ENCODE data around the gene SPATS2. TPM values are rescaled to one million over a fixed set of nuclear protein-coding genes. Genes with fewer than 3 reads are reported as not detected.

Gene SPATS2
- total RNA-seq, 1 experiment from 2014 or later: 74.2 TPM

DNA sequence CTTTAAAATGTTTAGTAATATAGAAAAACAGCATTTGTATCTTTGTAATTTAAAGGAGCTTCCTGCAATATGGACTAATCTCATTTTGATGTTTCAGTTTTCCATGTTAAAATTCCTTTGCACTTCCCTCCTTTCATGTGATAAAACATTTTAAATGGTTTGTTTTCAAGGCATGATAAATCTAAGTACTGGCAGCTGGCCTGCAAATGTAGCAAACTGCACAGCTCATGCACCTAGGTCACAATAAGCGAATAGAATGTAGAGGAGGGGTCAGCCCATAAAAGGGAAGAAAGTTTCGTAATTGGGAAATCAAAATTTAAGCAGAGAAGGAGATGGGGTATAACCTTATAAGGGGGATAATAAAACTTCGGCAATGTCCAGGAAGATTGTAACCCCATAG lies 91.6 kb downstream of the SPATS2 start:
- H3K4me2 ChIP-seq (ENCODE audit: low read length): no peak overlapping the region
- TF ChIP-seq, protein P1, sequence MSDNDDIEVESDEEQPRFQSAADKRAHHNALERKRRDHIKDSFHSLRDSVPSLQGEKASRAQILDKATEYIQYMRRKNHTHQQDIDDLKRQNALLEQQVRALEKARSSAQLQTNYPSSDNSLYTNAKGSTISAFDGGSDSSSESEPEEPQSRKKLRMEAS (IDR thresholded peaks at IDR 0.05): no peak
- no peak for TF ChIP-seq EZH2phosphoT487 (IDR thresholded peaks at IDR 0.05; ENCODE audit: borderline replicate concordance)
- no peak for TF ChIP-seq EZH2 (IDR thresholded peaks at IDR 0.05)
- no peak for TF ChIP-seq CEBPB (IDR thresholded peaks at IDR 0.05; ENCODE audit: low read depth)
- TF ChIP-seq, protein P2, sequence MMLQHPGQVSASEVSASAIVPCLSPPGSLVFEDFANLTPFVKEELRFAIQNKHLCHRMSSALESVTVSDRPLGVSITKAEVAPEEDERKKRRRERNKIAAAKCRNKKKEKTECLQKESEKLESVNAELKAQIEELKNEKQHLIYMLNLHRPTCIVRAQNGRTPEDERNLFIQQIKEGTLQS (IDR thresholded peaks at IDR 0.05): no peak
- no peak for TF ChIP-seq RAD21 (IDR thresholded peaks at IDR 0.05; ENCODE audit: low read depth)
- TF ChIP-seq SIN3A (IDR thresholded peaks at IDR 0.05; ENCODE audit: low read depth): no peak
- TF ChIP-seq, protein P3, sequence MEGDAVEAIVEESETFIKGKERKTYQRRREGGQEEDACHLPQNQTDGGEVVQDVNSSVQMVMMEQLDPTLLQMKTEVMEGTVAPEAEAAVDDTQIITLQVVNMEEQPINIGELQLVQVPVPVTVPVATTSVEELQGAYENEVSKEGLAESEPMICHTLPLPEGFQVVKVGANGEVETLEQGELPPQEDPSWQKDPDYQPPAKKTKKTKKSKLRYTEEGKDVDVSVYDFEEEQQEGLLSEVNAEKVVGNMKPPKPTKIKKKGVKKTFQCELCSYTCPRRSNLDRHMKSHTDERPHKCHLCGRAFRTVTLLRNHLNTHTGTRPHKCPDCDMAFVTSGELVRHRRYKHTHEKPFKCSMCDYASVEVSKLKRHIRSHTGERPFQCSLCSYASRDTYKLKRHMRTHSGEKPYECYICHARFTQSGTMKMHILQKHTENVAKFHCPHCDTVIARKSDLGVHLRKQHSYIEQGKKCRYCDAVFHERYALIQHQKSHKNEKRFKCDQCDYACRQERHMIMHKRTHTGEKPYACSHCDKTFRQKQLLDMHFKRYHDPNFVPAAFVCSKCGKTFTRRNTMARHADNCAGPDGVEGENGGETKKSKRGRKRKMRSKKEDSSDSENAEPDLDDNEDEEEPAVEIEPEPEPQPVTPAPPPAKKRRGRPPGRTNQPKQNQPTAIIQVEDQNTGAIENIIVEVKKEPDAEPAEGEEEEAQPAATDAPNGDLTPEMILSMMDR (IDR thresholded peaks at IDR 0.05 in 2 of 3, conservative IDR thresholded peaks at IDR 0.05 in 1 of 3; ENCODE audit: borderline replicate concordance in 1 of 3, insufficient read depth in 1 of 3, low read depth in 2 of 3, low read length in 2 of 3): no peak
- TF ChIP-seq, protein P4, sequence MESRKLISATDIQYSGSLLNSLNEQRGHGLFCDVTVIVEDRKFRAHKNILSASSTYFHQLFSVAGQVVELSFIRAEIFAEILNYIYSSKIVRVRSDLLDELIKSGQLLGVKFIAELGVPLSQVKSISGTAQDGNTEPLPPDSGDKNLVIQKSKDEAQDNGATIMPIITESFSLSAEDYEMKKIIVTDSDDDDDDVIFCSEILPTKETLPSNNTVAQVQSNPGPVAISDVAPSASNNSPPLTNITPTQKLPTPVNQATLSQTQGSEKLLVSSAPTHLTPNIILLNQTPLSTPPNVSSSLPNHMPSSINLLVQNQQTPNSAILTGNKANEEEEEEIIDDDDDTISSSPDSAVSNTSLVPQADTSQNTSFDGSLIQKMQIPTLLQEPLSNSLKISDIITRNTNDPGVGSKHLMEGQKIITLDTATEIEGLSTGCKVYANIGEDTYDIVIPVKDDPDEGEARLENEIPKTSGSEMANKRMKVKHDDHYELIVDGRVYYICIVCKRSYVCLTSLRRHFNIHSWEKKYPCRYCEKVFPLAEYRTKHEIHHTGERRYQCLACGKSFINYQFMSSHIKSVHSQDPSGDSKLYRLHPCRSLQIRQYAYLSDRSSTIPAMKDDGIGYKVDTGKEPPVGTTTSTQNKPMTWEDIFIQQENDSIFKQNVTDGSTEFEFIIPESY (IDR thresholded peaks at IDR 0.05; ENCODE audit: extremely low read depth, insufficient replicate concordance, low read length): no peak
- H3K79me2 ChIP-seq (ENCODE audit: insufficient read depth, low read length): peaks cover 51% of the 10 kb centered on the region
- H3K27me3 ChIP-seq (ENCODE audit: insufficient read depth, low read length): no peaks in the 10 kb centered on the region
- no peak overlapping the region for H2AFZ ChIP-seq (ENCODE audit: low read depth, low read length, poor library complexity, severe bottlenecking)
- no TSS peak for BruUV-seq (replicated peaks)
- intact Hi-C loops (cut with micrococcal nuclease): no loop called here
- POLR2A ChIA-PET: no interaction called here
- no peaks in the 10 kb centered on the region; the same call in none of the 2 replicates for H4K20me1 ChIP-seq (ENCODE audit: insufficient read depth)
- no peak overlapping the region for H3K27ac ChIP-seq (ENCODE audit: low read depth, low read length)
- no peak for DNase-seq (ENCODE audit: low read depth, low spot score)
- no peak overlapping the region for H3K4me3 ChIP-seq (replicated peaks in 1 of 2; ENCODE audit: low read depth in 1 of 2, low read length in 2 of 2)
- no peaks in the 10 kb centered on the region for H3K9me2 ChIP-seq (ENCODE audit: insufficient read depth)
- RAD21 ChIA-PET (ENCODE audit: low non-redundant PET in 1 of 2, low total read pairs in 2 of 2, uncharacterized antibody in 2 of 2, unreplicated experiment in 2 of 2): no interaction called here
- H3K4me1 ChIP-seq (ENCODE audit: control insufficient read depth in 1 of 2, insufficient read depth in 2 of 2, low read length in 2 of 2): no peaks in the 10 kb centered on the region; a peak in 1 of 4 replicates
- no peak overlapping the region for H3K9ac ChIP-seq (ENCODE audit: low read length)
- ATAC-seq: no peak
- H3K36me3 ChIP-seq (ENCODE audit: control insufficient read depth in 1 of 2, insufficient read depth in 2 of 2, low read length in 2 of 2): peaks cover 2 to 5% of the 10 kb centered on the region in 2 experiments; a peak in 1 of 4 replicates
- CTCF ChIA-PET: no interaction called here
- H3K9me3 ChIP-seq (ENCODE audit: control insufficient read depth in 1 of 2, insufficient read depth in 1 of 2, low read depth in 1 of 2, low read length in 2 of 2): no peaks in the 10 kb centered on the region
